ENCODE data around the gene NOL4. TPM values are rescaled to one million over a fixed set of nuclear protein-coding genes. Genes with fewer than 3 reads are reported as not detected.

The NOL4 gene
- total RNA-seq, 2 donors from 2014 or later, result 0.93 to 1.1 TPM

DNA sequence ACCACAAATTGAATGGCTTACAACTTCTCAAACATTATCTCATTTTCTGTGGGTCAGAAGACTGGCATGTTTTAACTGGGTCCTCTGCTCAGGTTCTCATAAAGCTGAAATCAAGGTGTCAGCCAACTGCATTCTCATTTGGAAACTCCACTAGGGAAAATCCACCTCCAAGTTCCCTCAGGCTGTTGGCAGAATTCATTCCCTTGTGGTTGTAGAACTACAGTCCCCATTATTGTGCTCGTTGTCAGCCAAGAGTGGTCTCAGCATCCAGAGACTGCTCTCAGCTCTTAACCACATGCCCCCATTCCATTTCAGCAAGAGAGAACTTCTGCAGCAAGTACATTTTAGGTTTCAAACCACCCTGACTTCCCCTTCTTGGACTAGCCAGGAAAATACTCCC, 12.2 kb downstream of the NOL4 start:
- 91 to 94% methylated on average over 1 of the region's 1 CpG for WGBS, 2 experiments (ENCODE audit: insufficient coverage in 1 of 2, insufficient read length in 1 of 2)
- Mint-ChIP-seq H3K9me3 (no peaks in the 10 kb centered on the region), H3K27ac (no peak overlapping the region)

DNA sequence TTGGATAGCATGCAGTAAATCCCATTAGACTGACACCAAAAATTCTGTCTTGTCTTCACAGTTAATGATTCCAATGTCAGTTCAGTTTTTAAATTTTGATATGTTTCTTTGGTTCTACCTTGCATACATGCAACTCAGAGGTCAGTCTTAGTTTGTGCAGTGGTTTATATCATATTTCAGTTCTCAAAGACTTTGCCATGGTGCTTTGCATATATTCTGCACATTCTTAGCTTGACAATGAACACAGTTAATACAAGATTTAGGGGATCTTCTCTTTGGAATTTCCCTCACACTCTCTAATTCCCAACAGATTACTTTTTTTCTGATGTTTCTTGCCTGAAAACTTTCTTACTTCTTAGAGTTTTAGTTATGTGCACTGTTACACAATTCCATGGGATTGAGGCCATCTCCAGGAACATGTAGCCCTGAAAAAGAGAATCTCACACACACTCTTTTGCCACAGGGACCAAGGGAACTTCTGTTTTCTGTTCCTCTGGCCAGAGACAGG, 17.3 kb downstream of the NOL4 start:
- H3K9me3 ChIP-seq (ENCODE audit: control insufficient read depth, low read length), result no peaks in the 10 kb centered on the region
- Mint-ChIP-seq H3K4me1 (peaks cover 1% of the 10 kb centered on the region), H3K9me3 (no peaks in the 10 kb centered on the region), H3K27me3 (ENCODE audit: insufficient read depth) (no peaks in the 10 kb centered on the region), H3K36me3 (ENCODE audit: low read depth) (no peaks in the 10 kb centered on the region), H3K4me3 (no peak overlapping the region), H3K27ac (no peak overlapping the region)
- no peak overlapping the region for H3K4me3 ChIP-seq (ENCODE audit: low read length)
- DNase-seq, result no peak
- no peak overlapping the region for H3K9ac ChIP-seq (ENCODE audit: extremely low read depth, low read length, poor library complexity, severe bottlenecking)
- TF ChIP-seq, protein P1, sequence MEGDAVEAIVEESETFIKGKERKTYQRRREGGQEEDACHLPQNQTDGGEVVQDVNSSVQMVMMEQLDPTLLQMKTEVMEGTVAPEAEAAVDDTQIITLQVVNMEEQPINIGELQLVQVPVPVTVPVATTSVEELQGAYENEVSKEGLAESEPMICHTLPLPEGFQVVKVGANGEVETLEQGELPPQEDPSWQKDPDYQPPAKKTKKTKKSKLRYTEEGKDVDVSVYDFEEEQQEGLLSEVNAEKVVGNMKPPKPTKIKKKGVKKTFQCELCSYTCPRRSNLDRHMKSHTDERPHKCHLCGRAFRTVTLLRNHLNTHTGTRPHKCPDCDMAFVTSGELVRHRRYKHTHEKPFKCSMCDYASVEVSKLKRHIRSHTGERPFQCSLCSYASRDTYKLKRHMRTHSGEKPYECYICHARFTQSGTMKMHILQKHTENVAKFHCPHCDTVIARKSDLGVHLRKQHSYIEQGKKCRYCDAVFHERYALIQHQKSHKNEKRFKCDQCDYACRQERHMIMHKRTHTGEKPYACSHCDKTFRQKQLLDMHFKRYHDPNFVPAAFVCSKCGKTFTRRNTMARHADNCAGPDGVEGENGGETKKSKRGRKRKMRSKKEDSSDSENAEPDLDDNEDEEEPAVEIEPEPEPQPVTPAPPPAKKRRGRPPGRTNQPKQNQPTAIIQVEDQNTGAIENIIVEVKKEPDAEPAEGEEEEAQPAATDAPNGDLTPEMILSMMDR (conservative IDR thresholded peaks at IDR 0.05), result no peak
- H3K27me3 ChIP-seq (ENCODE audit: control insufficient read depth, insufficient read depth, low read length, poor library complexity, severe bottlenecking), result no peaks in the 10 kb centered on the region
- H3K36me3 ChIP-seq (ENCODE audit: control insufficient read depth, insufficient read depth, low read length), result no peaks in the 10 kb centered on the region
- no peak overlapping the region for H3K27ac ChIP-seq (ENCODE audit: low read depth, low read length)
- H3K4me1 ChIP-seq (ENCODE audit: control insufficient read depth, insufficient read depth, low read length), result no peaks in the 10 kb centered on the region

More for the DNA sequence above, 12.2 kb downstream of the NOL4 start:
- H3K27ac ChIP-seq (ENCODE audit: low read depth, low read length), result no peak overlapping the region
- no peaks in the 10 kb centered on the region for H3K36me3 ChIP-seq (ENCODE audit: control insufficient read depth, insufficient read depth, low read length)
- no peak for DNase-seq
- no peak overlapping the region for H3K9ac ChIP-seq (ENCODE audit: extremely low read depth, low read length, poor library complexity, severe bottlenecking)
- no peaks in the 10 kb centered on the region for H3K9me3 ChIP-seq (ENCODE audit: control insufficient read depth, low read length)
- no peaks in the 10 kb centered on the region for H3K27me3 ChIP-seq (ENCODE audit: control insufficient read depth, insufficient read depth, low read length, poor library complexity, severe bottlenecking)
- Mint-ChIP-seq H3K4me3 (no peak overlapping the region), H3K4me1 (peaks cover 1% of the 10 kb centered on the region), H3K27me3 (ENCODE audit: insufficient read depth) (peaks cover 1% of the 10 kb centered on the region), H3K36me3 (ENCODE audit: low read depth) (no peaks in the 10 kb centered on the region)
- TF ChIP-seq, protein P1 (conservative IDR thresholded peaks at IDR 0.05), result no peak
- no peak overlapping the region for H3K4me3 ChIP-seq (ENCODE audit: low read length)
- no peaks in the 10 kb centered on the region for H3K4me1 ChIP-seq (ENCODE audit: control insufficient read depth, insufficient read depth, low read length)

DNA sequence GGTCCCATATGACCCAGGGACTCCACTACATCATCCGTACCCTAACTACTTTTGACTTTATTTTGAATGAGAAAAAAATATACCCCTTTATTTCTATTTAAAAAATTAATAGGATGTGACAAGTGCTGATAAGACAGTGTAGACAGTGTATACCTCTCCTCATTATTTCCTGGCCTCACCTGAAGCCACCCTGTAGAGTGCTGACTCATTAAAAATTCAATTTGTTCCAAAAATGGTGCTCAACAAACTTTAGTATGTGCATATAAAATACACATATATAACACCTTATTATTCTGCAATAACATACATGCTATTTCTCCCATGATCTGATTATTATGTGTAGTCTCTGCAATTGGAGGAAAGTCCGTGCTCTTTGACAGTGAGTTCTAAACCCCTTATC, 20.8 kb downstream of the NOL4 start:
- H3K4me3 ChIP-seq (ENCODE audit: low read length), result no peak overlapping the region
- H3K27ac ChIP-seq (ENCODE audit: low read depth, low read length), result no peak overlapping the region
- Mint-ChIP-seq H3K27me3 (ENCODE audit: insufficient read depth) (no peaks in the 10 kb centered on the region), H3K9me3 (no peaks in the 10 kb centered on the region), H3K27ac (no peak overlapping the region), H3K36me3 (ENCODE audit: low read depth) (no peaks in the 10 kb centered on the region), H3K4me3 (no peak overlapping the region), H3K4me1 (no peaks in the 10 kb centered on the region)
- no peaks in the 10 kb centered on the region for H3K4me1 ChIP-seq (ENCODE audit: control insufficient read depth, insufficient read depth, low read length)
- no peak overlapping the region for H3K9ac ChIP-seq (ENCODE audit: extremely low read depth, low read length, poor library complexity, severe bottlenecking)
- 80% methylated on average over 1 of the region's 2 CpGs; no CpG with 5 or more reads in 1 of the 2 experiments for WGBS, 2 experiments (ENCODE audit: insufficient coverage in 1 of 2, insufficient read length in 1 of 2)
- TF ChIP-seq, protein P1 (conservative IDR thresholded peaks at IDR 0.05), result no peak
- no peaks in the 10 kb centered on the region for H3K36me3 ChIP-seq (ENCODE audit: control insufficient read depth, insufficient read depth, low read length)
- H3K27me3 ChIP-seq (ENCODE audit: control insufficient read depth, insufficient read depth, low read length, poor library complexity, severe bottlenecking), result no peaks in the 10 kb centered on the region
- no peaks in the 10 kb centered on the region for H3K9me3 ChIP-seq (ENCODE audit: control insufficient read depth, low read length)
- no peak for DNase-seq

Measured in endodermal cell (in vitro differentiated cells).